ENCODE data around the gene C11orf86. TPM values are rescaled to one million over a fixed set of nuclear protein-coding genes. Genes with fewer than 3 reads are reported as not detected.

The C11orf86 gene
- total and polyA plus RNA-seq, 2 of the 8 experiments (the other 6 are each of a cell fraction or from before 2014, with no cell fraction given): 0.91 to 0.97 TPM

- Histone ChIP-seq H3K9ac (replicated peaks in 1 of 4; ENCODE audit: extremely low read depth in 1 of 4, low read depth in 3 of 4, low read length in 3 of 4) (no peak overlapping the region), H4K8ac (ENCODE audit: extremely low read depth, insufficient read depth, low read length) (no peak overlapping the region), H3K4me2 (ENCODE audit: insufficient read depth in 1 of 2, low read depth in 2 of 2, low read length in 2 of 2) (no peak overlapping the region), H2BK120ac (replicated peaks; ENCODE audit: low read depth, low read length) (no peak overlapping the region), H3K79me2 (ENCODE audit: control insufficient read depth in 1 of 2, insufficient read depth in 2 of 2, low read length in 2 of 2) (no peaks in the 10 kb centered on the region), H2AFZ (ENCODE audit: low read length) (no peak overlapping the region), H3K79me1 (ENCODE audit: low read depth, low read length) (no peaks in the 10 kb centered on the region), H3K4ac (replicated peaks; ENCODE audit: insufficient read length, low read depth, low read length) (no peak overlapping the region), H3K23me2 (ENCODE audit: low read depth, low read length) (no peaks in the 10 kb centered on the region), H3K27me3 (replicated peaks in 1 of 4; ENCODE audit: control insufficient read depth in 3 of 4, extremely low read depth in 1 of 4, insufficient read depth in 3 of 4, low read length in 3 of 4) (no peaks in the 10 kb centered on the region), H3K18ac (ENCODE audit: extremely low read depth, low read length) (no peak overlapping the region), H3K9me3 (ENCODE audit: insufficient read depth in 2 of 2, low read depth in 1 of 2, low read length in 1 of 2) (0 out of 4 replicates have a peak, but pooled peaks cover 0 to 2% of the 10 kb centered on the region in 2 experiments), H2AK5ac (ENCODE audit: low read depth, low read length) (no peak overlapping the region), H3K56ac (replicated peaks; ENCODE audit: insufficient read length, low read depth, low read length) (no peak overlapping the region), H3K14ac (ENCODE audit: insufficient read length) (no peak overlapping the region), H2BK12ac (ENCODE audit: low read depth, low read length) (no peak overlapping the region), H3K4me1 (replicated peaks in 1 of 4; ENCODE audit: control insufficient read depth in 3 of 4, insufficient read depth in 4 of 4, low read length in 3 of 4) (no peaks in the 10 kb centered on the region), H3K4me3 (ENCODE audit: extremely low read depth in 1 of 4, insufficient read depth in 2 of 4, low read depth in 3 of 4, low read length in 4 of 4) (no peak overlapping the region), H4K5ac (ENCODE audit: insufficient read length, low read depth, low read length) (no peak overlapping the region), H3K23ac (ENCODE audit: insufficient read length) (no peak overlapping the region), H3K27ac (ENCODE audit: low read depth, low read length) (no peak overlapping the region), H3K36me3 (ENCODE audit: control insufficient read depth in 2 of 4, insufficient read depth in 4 of 4, low read length in 3 of 4) (no peaks in the 10 kb centered on the region), H2BK15ac (ENCODE audit: low read length) (no peak overlapping the region), H2BK5ac (ENCODE audit: low read depth, low read length) (no peak overlapping the region), H2BK20ac (ENCODE audit: low read length) (no peak overlapping the region), H4K91ac (replicated peaks; ENCODE audit: insufficient read length, low read length) (no peak overlapping the region), H4K20me1 (replicated peaks in 1 of 2; ENCODE audit: control insufficient read depth in 1 of 2, insufficient read depth in 2 of 2, low read length in 2 of 2) (no peaks in the 10 kb centered on the region)
- DNase-seq (ENCODE audit: low read depth in 1 of 2, low spot score in 2 of 2): no peak
- 74% methylated on average over 4 of the region's 4 CpGs; no CpG with 5 or more reads in 1 of the 2 experiments for WGBS, 2 experiments (ENCODE audit: extremely low coverage in 1 of 2, insufficient coverage in 1 of 2, insufficient read length in 1 of 2, insufficient replicate concordance in 2 of 2, low coverage in 1 of 2, low lambda C conversion rate in 2 of 2, missing lambda C conversion rate in 1 of 2)
- POLR2A ChIA-PET (ENCODE audit: partially characterized antibody): interaction anchor here (0.7 to 1.2 kb wide), 2 partner anchors 28 to 60 kb away, joined by 3 to 4 read pairs; no protein-coding TSS in a partner anchor
- CTCF ChIA-PET (ENCODE audit: partially characterized antibody): interaction anchor here (0.7 to 1.0 kb wide), 2 partner anchors 19 to 21 kb away, joined by 3 read pairs; no protein-coding TSS in a partner anchor
- TF ChIP-seq JUN (IDR thresholded peaks at IDR 0.05; ENCODE audit: low read depth, low read length) (no peak), CEBPB (IDR thresholded peaks at IDR 0.05; ENCODE audit: low read depth, low read length) (no peak), BRCA1 (IDR thresholded peaks at IDR 0.05; ENCODE audit: low read depth, low read length) (no peak), CTCF (IDR thresholded peaks at IDR 0.05; ENCODE audit: control extremely low read depth in 1 of 3, insufficient read depth in 1 of 3, low read depth in 1 of 3, low read length in 3 of 3) (no peak), MAFK (IDR thresholded peaks at IDR 0.05; ENCODE audit: low read depth, low read length) (no peak), SP2 (IDR thresholded peaks at IDR 0.05; ENCODE audit: low read length) (no peak), FOSL1 (IDR thresholded peaks at IDR 0.05; ENCODE audit: insufficient read depth, low read depth, low read length) (no peak)
- FAIRE-seq: no peak
These were observed 45.4 kb upstream of the C11orf86 start for GRCh38 chr11:66929753-66930152.
